ENCODE results near the gene DAAM1. TPM values are rescaled to one million over a fixed set of nuclear protein-coding genes. Genes with fewer than 3 reads are reported as not detected.

Gene DAAM1
- polyA plus RNA-seq, 1 donor (not counting 4 experiments of a cell fraction or from before 2014, with no cell fraction given) = 44.6 TPM

GRCh38 chr14:59247801-59248584 lies 59.5 kb downstream of the DAAM1 start:
- dilution Hi-C loops (cut with MboI; ENCODE audit: extremely low pct_ligation_motif_present, low sequenced_read_pairs) = no loop called here
- H3K9me3 ChIP-seq (ENCODE audit: control insufficient read depth, low read depth, low read length) = no peaks in the 10 kb centered on the region
- FAIRE-seq = no peak
- H2AFZ ChIP-seq (ENCODE audit: control insufficient read depth, low read length) = no peak overlapping the region
- peaks cover 21% of the 10 kb centered on the region for H3K79me2 ChIP-seq (ENCODE audit: control insufficient read depth, insufficient read depth, low read length)
- H3K27ac ChIP-seq (ENCODE audit: control insufficient read depth, insufficient read depth, low read length) = no peak overlapping the region
- TF ChIP-seq, protein P1, sequence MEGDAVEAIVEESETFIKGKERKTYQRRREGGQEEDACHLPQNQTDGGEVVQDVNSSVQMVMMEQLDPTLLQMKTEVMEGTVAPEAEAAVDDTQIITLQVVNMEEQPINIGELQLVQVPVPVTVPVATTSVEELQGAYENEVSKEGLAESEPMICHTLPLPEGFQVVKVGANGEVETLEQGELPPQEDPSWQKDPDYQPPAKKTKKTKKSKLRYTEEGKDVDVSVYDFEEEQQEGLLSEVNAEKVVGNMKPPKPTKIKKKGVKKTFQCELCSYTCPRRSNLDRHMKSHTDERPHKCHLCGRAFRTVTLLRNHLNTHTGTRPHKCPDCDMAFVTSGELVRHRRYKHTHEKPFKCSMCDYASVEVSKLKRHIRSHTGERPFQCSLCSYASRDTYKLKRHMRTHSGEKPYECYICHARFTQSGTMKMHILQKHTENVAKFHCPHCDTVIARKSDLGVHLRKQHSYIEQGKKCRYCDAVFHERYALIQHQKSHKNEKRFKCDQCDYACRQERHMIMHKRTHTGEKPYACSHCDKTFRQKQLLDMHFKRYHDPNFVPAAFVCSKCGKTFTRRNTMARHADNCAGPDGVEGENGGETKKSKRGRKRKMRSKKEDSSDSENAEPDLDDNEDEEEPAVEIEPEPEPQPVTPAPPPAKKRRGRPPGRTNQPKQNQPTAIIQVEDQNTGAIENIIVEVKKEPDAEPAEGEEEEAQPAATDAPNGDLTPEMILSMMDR (optimal IDR thresholded peaks at IDR 0.05 in 1 of 3, IDR thresholded peaks at IDR 0.05 in 1 of 3, conservative IDR thresholded peaks at IDR 0.05 in 1 of 3; ENCODE audit: extremely low read depth in 1 of 3, insufficient read depth in 2 of 3, low read length in 3 of 3) = no peak
- no peak for TF ChIP-seq EZH2 (IDR thresholded peaks at IDR 0.05; ENCODE audit: low read length)
- H3K9ac ChIP-seq (ENCODE audit: control insufficient read depth, extremely low read depth, insufficient read depth, low read length) = no peak overlapping the region
- H3K4me2 ChIP-seq (ENCODE audit: control insufficient read depth, extremely low read depth, insufficient read depth, low read depth, low read length) = no peak overlapping the region
- H3K36me3 ChIP-seq (ENCODE audit: control insufficient read depth in 2 of 2, extremely low read depth in 1 of 2, insufficient read depth in 2 of 2, low read length in 2 of 2) = no peaks in the 10 kb centered on the region
- H3K27me3 ChIP-seq (ENCODE audit: control insufficient read depth, extremely low read depth, insufficient read depth, low read length) = no peaks in the 10 kb centered on the region
- no peak overlapping the region for H3K4me3 ChIP-seq (ENCODE audit: control insufficient read depth in 2 of 3, extremely low read depth in 1 of 3, insufficient read depth in 2 of 3, low read depth in 1 of 3, low read length in 3 of 3)
- no peak for DNase-seq (ENCODE audit: low read depth, low spot score)
- peaks cover 29% of the 10 kb centered on the region for H3K4me1 ChIP-seq (ENCODE audit: control insufficient read depth, extremely low read depth, insufficient read depth, low read length)
- H3K9me1 ChIP-seq (ENCODE audit: control insufficient read depth, extremely low read depth, insufficient read depth, low read length) = no peaks in the 10 kb centered on the region
- no peaks in the 10 kb centered on the region for H4K20me1 ChIP-seq (ENCODE audit: control insufficient read depth, extremely low read depth, insufficient read depth, low read length)

GRCh38 chr14:59249029-59249428 lies 60.6 kb downstream of the DAAM1 start:
- dilution Hi-C loops (cut with MboI; ENCODE audit: extremely low pct_ligation_motif_present, low sequenced_read_pairs) = no loop called here
- FAIRE-seq (peak; percentile 9), DNase-seq (ENCODE audit: low read depth, low spot score) (no peak)
- TF ChIP-seq, protein P1 (optimal IDR thresholded peaks at IDR 0.05 in 1 of 3, IDR thresholded peaks at IDR 0.05 in 1 of 3, conservative IDR thresholded peaks at IDR 0.05 in 1 of 3; ENCODE audit: extremely low read depth in 1 of 3, insufficient read depth in 2 of 3, low read length in 3 of 3) = no peak
- no peak for TF ChIP-seq EZH2 (IDR thresholded peaks at IDR 0.05; ENCODE audit: low read length)
- H3K9me1 ChIP-seq (ENCODE audit: control insufficient read depth, extremely low read depth, insufficient read depth, low read length) = no peaks in the 10 kb centered on the region
- H3K4me3 ChIP-seq (ENCODE audit: control insufficient read depth in 2 of 3, extremely low read depth in 1 of 3, insufficient read depth in 2 of 3, low read depth in 1 of 3, low read length in 3 of 3) = no peak overlapping the region
- H2AFZ ChIP-seq (ENCODE audit: control insufficient read depth, low read length) = no peak overlapping the region
- no peaks in the 10 kb centered on the region for H3K27me3 ChIP-seq (ENCODE audit: control insufficient read depth, extremely low read depth, insufficient read depth, low read length)
- no peaks in the 10 kb centered on the region for H4K20me1 ChIP-seq (ENCODE audit: control insufficient read depth, extremely low read depth, insufficient read depth, low read length)
- no peaks in the 10 kb centered on the region for H3K36me3 ChIP-seq (ENCODE audit: control insufficient read depth in 2 of 2, extremely low read depth in 1 of 2, insufficient read depth in 2 of 2, low read length in 2 of 2)
- no peak overlapping the region for H3K9ac ChIP-seq (ENCODE audit: control insufficient read depth, extremely low read depth, insufficient read depth, low read length)
- H3K9me3 ChIP-seq (ENCODE audit: control insufficient read depth, low read depth, low read length) = no peaks in the 10 kb centered on the region
- no peak overlapping the region for H3K4me2 ChIP-seq (ENCODE audit: control insufficient read depth, extremely low read depth, insufficient read depth, low read depth, low read length)
- peaks cover 23% of the 10 kb centered on the region for H3K79me2 ChIP-seq (ENCODE audit: control insufficient read depth, insufficient read depth, low read length)
- no peak overlapping the region for H3K27ac ChIP-seq (ENCODE audit: control insufficient read depth, insufficient read depth, low read length)
- H3K4me1 ChIP-seq (ENCODE audit: control insufficient read depth, extremely low read depth, insufficient read depth, low read length) = peaks cover 30% of the 10 kb centered on the region
